HG03159 (cell line): ENCODE measurements around the gene BTG1.

ENCODE experiments used
- ATAC-seq: cut with Tn5 transposase; IDR thresholded peaks from one replicate; pipeline ENCODE4 v1.9.1; 2021; ENCODE audit warnings: mild to moderate bottlenecking, moderate library complexity; ENCODE audit not compliant: unreplicated experiment

BTG1 gene

GRCh38 chr12:92145731-92146496 lies at the start of gene BTG1:
Gene BTG1, minus strand, starts transcription at chr12:92145846. Its CDS starts 311 bp downstream, at chr12:92145535.
- ATAC-seq: peak; percentile 80

GRCh38 chr12:92194561-92194960 lies 48.9 kb upstream of the BTG1 start:
- no peak for ATAC-seq

- no peak for ATAC-seq
These were observed 48.2 kb upstream of the BTG1 start for GRCh38 chr12:92193846-92194245.

- no peak for ATAC-seq
These were observed 47.4 kb upstream of the BTG1 start for GRCh38 chr12:92193063-92193462.

- ATAC-seq: no peak
These were observed 46.7 kb upstream of the BTG1 start for GRCh38 chr12:92192360-92192759.

GRCh38 chr12:92191061-92191460 lies 45.4 kb upstream of the BTG1 start:
- no peak for ATAC-seq

GRCh38 chr12:92188517-92189188 lies 43.0 kb upstream of the BTG1 start:
- no peak for ATAC-seq

- ATAC-seq: no peak
These were observed 40.4 kb upstream of the BTG1 start for GRCh38 chr12:92186038-92186470.

GRCh38 chr12:92185052-92185451 lies 39.4 kb upstream of the BTG1 start:
- ATAC-seq: peak; percentile 58

GRCh38 chr12:92183575-92183974 lies 37.9 kb upstream of the BTG1 start:
- ATAC-seq: no peak

GRCh38 chr12:92178340-92178739 lies 32.7 kb upstream of the BTG1 start:
- ATAC-seq: no peak

GRCh38 chr12:92176646-92177045 lies 31.0 kb upstream of the BTG1 start:
- ATAC-seq: no peak

GRCh38 chr12:92175961-92176360 lies 30.3 kb upstream of the BTG1 start:
- ATAC-seq: no peak

GRCh38 chr12:92170050-92170449 lies 24.4 kb upstream of the BTG1 start:
- ATAC-seq: no peak

GRCh38 chr12:92167075-92167474 lies 21.4 kb upstream of the BTG1 start:
- ATAC-seq: no peak

- no peak for ATAC-seq
These were observed 19.1 kb upstream of the BTG1 start for GRCh38 chr12:92164712-92165111.

GRCh38 chr12:92162079-92162478 lies 16.4 kb upstream of the BTG1 start:
- ATAC-seq: no peak

GRCh38 chr12:92158796-92159439 lies 13.3 kb upstream of the BTG1 start:
- ATAC-seq: peak; percentile 46

GRCh38 chr12:92156704-92157395 lies 11.2 kb upstream of the BTG1 start:
- ATAC-seq: no peak

GRCh38 chr12:92156139-92156538 lies 10.5 kb upstream of the BTG1 start:
- ATAC-seq: no peak

- no peak for ATAC-seq
These were observed 10.1 kb upstream of the BTG1 start for GRCh38 chr12:92155733-92156132.
